ENCODE measurements around the gene PPFIBP2.

Gene PPFIBP2

GRCh38 chr11:7513234-7514098 lies at the start of gene PPFIBP2:
TSS of gene PPFIBP2 (plus strand) at chr11:7513999. CDS start at chr11:7549476, 35,477 bp downstream.
- peak; percentile 88 for DNase-seq

GRCh38 chr11:7467652-7468051 lies 46.1 kb upstream of the PPFIBP2 start:
- DNase-seq, result no peak

GRCh38 chr11:7469351-7469865 lies 44.4 kb upstream of the PPFIBP2 start:
- no peak for DNase-seq

- no peak for DNase-seq
Observed at GRCh38 chr11:7471071-7471470, 42.7 kb upstream of the PPFIBP2 start.

GRCh38 chr11:7473717-7474116 lies 40.1 kb upstream of the PPFIBP2 start:
- DNase-seq, result peak; percentile 58

- no peak for DNase-seq
Observed at GRCh38 chr11:7480113-7480512, 33.7 kb upstream of the PPFIBP2 start.

- no peak for DNase-seq
Observed at GRCh38 chr11:7484131-7484530, 29.7 kb upstream of the PPFIBP2 start.

GRCh38 chr11:7484645-7485044 lies 29.2 kb upstream of the PPFIBP2 start:
- no peak for DNase-seq

- no peak for DNase-seq
Observed at GRCh38 chr11:7485186-7486097, 28.4 kb upstream of the PPFIBP2 start, which contains the start of gene OLFML1. TSS of gene OLFML1 (plus strand) at chr11:7485506. CDS start at chr11:7485876, 370 bp downstream.

GRCh38 chr11:7486098-7486780 lies 27.6 kb upstream of the PPFIBP2 start:
- DNase-seq, result no peak

GRCh38 chr11:7486781-7487140 lies 27.0 kb upstream of the PPFIBP2 start:
- no peak for DNase-seq

- DNase-seq, result no peak
Observed at GRCh38 chr11:7487360-7487759, 26.4 kb upstream of the PPFIBP2 start.

- DNase-seq, result no peak
Observed at GRCh38 chr11:7488681-7489080, 25.1 kb upstream of the PPFIBP2 start.

- DNase-seq, result no peak
Observed at GRCh38 chr11:7489376-7489775, 24.4 kb upstream of the PPFIBP2 start.

- no peak for DNase-seq
Observed at GRCh38 chr11:7490054-7490453, 23.7 kb upstream of the PPFIBP2 start.

- no peak for DNase-seq
Observed at GRCh38 chr11:7490535-7490934, 23.3 kb upstream of the PPFIBP2 start.

GRCh38 chr11:7492253-7492652 lies 21.5 kb upstream of the PPFIBP2 start:
- DNase-seq, result no peak

- DNase-seq, result no peak
Observed at GRCh38 chr11:7493670-7494069, 20.1 kb upstream of the PPFIBP2 start.

GRCh38 chr11:7494086-7494745 lies 19.6 kb upstream of the PPFIBP2 start:
- DNase-seq, result no peak

- no peak for DNase-seq
Observed at GRCh38 chr11:7495882-7496551, 17.8 kb upstream of the PPFIBP2 start.

GRCh38 chr11:7498193-7498592 lies 15.6 kb upstream of the PPFIBP2 start:
- no peak for DNase-seq

GRCh38 chr11:7499081-7499480 lies 14.7 kb upstream of the PPFIBP2 start:
- no peak for DNase-seq

Measured in retina (tissue), 1 donor.